HG02798 (cell line): ENCODE measurements around the gene RNF146.
"Not testable (repeated sequence)": the region's sequence is repeated elsewhere in the genome, so short reads cannot be mapped to it uniquely, and the experiment has no call there.

ENCODE experiments used
- ATAC-seq: cut with Tn5 transposase; IDR thresholded peaks from one replicate; pipeline ENCODE4 v1.9.1; 2021; ENCODE audit warnings: mild to moderate bottlenecking; ENCODE audit not compliant: unreplicated experiment, poor library complexity

RNF146 gene

DNA sequence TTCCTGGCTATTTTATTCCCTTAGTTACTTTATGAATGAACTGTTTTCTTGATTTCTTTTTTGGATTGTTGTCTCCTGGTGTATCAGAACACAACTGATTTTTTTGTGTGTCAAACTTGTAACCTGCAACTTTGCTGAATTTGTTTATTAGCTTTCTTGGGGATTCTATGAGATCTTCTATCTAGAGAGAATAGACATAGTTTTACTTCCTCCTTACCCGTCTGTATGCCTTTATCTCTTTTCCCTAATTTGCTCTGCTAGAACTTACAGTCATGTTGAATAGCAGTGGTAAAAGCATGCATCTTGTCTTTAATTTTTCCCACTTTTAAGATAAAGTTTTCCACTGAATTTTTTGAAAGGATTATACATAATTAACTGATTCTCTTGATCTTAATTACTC, 13.2 kb downstream of the RNF146 start:
- ATAC-seq = no peak

DNA sequence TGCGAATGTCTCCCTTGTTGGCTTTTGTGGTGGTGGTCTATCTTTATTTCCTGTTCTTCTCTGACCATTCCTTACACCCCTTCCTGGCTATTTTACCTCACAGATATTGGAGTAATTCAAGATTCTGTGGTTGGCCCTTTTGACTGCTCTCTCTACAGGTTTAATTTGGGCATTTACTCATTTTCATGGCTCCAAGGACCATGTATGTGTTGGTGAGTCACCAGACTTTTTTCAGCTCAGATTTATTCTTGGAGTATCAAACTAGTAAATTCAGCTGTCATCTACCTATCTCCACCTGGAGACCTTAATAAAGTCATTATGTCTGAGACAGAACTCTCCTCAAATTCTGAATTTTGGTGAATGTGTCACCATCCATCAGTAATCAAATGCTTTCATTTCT, 15.5 kb downstream of the RNF146 start:
- ATAC-seq = no peak

DNA sequence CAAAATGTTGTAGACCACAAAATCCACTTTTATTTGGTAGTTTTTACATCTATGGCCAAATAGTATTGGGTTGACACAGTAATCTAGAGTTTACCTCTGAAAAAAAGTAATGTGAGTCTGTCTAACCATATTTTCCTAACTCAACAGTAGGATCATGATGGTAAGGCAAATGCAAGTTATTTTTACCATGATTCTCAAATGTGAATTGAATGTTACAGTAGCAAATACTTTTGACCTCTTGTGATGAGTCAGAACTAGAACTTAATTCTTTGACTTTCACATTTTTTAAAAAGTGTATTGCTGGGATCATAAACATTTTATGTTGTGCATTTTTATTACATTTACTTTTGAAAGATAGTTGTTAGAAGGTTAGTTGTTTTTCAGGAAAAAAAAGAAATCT, 22.0 kb downstream of the RNF146 start:
- no peak for ATAC-seq

DNA sequence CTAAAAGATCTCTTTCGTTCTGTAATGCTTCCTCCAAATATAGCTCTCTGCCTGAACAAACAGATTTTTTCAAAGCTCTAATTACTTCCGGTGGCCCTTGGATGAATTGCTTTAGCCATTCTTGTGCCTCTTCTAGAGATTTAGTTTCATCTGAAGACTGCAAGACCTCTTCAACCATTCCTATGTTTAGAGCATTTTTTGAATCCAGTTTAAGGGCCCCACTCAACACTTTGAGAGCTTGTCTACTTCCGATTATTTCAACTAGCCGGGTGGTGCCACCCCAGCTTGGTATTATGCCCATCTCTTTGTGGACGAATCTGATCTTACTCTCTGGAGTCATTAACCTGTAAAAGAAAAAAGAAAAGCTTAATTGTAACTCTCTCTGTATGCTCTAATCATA, 23.3 kb downstream of the RNF146 start:
- ATAC-seq = no peak

DNA sequence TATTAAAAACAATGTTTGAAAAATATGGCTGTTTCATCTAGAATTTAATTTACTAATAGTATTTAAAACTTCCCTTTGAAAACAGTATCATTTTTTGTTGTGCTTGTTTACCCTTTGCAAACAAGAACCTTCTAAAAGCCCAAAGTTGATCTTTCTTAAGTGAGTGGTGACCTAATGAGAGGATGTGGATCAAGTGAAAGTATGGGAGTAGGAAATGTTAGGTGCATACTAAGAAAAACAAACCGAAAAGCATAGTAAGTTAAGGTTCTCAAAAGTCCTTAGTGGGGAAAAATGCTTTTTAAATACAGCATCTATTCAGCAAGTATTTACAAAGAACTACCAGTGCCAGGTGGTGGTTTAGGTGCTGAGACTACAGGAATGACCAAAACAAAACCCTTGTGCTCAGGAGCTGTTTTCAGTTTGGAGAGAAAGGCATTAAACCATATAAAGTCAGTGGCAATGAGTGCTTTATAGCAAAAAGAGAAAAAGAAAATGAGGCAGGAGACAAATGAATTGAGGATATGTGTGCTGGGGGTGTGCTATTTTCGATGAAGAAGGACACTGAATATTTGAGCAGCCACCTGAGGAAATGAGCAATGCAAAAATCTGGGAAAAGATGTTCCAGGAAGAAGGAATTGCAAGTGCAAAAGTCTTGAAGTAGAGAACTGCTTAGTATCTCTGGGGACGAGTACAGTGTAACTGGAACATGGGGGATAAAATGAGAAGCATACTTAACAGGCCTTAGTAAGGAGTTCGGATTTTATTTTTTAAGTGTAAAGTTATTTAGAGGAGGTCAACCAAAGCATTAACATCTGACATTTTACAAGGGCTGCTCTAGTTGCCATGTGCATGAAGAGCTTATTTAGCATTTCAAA, 24.0 kb downstream of the RNF146 start:
- peak; percentile 40 for ATAC-seq

DNA sequence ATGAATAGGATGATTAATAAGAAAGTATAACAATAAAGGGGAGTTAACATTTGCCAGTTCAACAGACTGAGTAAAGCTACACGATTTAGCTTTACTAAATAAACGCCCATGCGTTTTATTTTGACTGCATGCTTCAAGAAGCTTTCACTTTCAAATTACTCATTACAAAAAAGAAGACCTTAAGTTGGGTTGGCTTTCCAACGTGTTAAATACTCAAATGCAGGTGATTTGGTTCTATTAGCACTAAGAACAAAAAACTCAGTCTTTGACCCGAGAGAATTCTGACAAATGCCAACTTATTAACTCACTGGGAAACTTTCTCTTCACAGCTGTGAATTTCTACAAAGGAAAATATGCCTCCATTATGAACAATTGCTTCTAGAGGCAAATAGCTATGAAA, 24.8 kb downstream of the RNF146 start:
- peak; percentile 84 for ATAC-seq

DNA sequence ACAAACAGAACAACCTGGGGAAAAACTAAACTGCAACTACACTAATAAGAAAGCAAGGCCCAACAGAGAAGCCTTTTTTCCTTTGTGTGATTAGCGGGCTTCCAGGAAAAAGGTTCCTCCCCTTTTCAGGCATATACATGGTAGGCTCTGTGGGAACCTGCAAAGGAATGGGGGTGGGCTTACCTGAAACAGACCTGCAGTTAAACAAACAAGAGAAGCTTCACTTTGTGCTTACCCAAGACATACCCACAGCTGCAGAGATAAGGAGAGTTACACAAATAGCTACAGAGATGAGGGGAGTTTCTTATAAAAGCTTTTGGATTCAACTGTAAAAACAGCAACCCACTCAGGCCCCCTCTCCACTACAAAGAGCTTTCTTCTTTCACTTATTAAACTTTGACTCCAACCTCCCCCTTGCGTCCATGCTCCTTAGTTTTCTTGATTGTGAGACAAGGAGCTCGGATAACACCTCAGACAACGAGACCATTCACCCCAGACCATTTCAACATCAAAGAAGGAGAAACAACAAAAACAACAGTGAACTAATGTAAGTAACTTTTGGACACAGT, 30.9 kb downstream of the RNF146 start:
- ATAC-seq = no peak

DNA sequence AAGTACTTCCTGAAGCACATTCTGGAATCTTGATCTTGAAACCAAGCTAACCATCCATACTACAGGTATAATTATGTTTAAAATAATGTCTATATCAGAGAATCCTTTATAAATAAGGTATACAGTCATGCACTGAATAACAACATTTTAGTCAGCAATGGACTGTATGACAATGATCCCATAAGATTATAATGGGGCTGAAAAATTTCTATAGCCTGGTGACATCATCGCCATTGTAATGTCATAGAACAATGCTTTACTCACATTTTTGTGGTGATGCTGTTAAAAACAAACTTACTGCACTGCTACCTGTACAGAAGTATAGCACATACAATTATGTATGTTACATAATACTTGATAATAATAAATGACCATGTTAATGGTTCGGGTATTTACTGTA, 31.8 kb downstream of the RNF146 start:
- ATAC-seq = no peak

DNA sequence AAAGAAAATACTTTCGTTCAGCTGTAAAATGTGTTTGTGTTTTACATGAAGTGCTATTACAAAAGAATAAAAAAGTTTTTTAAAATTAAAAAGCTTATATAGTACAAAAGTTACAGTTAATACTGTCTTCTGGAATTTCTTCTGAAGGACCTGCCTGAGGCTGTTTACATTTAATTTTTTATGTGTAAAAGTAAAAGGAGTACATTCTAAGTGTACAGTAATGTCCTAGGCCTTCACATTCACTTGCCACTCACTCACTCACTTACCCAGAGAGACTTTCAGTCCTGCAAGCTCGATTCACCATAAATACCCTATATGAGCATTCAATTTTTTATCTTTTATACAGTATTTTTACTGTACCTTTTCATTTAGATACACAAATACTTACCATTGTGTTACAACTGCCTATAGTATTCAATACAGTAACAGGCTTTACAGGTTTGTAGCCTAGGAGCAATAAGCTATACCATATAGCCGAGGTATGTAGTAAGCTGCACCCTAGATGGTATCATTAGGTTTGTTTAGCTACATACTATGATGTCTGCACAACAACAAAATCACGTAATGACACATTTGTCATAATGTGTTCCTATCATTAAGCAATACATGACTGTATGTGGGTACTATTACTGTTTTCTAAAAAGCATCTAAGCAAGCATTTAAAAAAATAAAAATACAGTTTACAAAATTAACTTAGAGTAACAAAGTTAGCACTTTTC, 33.0 kb downstream of the RNF146 start:
- no peak for ATAC-seq

DNA sequence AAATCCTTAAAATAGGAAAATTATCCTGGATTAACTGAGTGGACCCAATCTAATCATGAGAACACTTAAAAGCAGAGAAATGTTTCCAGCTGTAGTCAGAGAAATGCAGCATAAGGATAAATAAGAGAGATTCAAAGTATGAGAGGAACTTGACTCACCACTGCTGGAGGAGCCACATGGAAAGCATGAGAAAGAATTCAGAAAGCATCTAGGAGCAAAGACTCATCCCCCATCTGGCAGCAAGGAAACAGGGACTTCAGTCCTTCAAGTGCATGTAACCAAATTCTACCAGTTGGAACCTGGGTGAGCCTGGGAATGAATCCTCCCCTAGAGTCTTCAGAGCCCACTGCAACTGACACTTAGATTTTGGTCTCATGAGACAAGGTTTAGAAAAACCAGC, 33.7 kb downstream of the RNF146 start:
- no peak for ATAC-seq

DNA sequence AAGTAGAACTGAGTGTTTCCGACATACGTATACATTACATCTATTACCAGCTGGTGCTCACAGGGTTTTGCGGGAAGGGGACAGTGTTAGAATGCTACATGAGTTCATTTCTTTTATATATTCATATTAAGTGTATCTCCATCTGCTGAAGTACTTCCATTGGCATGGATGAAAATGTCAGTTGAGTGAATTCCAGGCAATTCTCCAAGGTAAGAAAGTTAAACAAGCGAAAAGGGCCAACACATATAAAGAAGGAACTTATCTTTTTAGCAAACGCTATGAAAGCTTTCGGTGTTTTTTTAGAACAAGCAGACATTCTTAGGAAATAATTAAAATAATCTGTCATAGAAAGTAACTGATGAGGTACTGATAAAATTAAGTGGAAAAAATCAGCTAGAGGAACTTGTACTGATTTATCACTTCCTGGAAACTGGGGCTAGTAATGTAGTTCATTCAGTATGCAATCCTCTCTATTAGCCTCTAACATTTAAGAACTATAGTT, 34.6 kb downstream of the RNF146 start:
- no peak for ATAC-seq

DNA sequence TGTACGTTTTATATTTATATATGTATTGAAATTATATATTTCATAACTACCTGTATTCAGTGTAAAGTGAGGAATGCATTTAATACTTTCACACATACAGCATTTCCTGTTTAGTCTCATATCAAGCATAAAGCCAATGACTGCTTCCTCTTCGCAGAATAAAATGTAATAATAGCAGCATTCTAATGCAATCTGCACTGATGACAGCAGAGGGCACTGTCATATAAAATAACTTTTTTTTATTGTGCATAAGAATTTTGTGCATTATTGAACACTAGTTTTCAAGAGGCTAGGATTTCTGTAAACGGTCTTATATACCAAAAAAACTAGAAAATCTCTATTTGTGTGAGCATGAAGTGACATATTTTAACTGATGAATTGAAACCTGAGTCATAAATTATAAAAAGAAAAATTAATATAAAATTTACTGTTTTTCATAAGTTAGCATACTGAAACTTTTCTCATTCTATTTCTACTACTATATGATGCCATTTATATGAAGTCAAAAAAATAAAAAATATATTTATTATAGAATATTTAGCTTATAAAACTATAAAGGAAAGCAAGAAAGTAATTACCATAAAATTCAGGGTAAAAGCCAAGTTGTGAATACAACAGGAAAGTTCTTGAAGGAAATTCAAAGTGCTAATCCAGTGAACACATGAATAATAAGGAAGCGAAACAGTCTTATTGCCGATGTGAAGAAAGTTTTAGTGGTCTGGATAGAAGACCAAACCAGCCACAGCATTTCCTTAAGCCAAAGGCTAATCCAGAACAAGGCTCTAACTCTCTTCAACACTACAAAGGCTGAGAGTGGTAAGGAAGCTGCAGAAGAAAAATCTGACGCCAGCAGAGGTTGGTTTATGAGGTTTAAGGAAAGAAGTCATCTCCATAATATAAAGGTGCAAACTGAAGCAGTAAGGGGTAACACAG, 36.3 kb downstream of the RNF146 start:
- ATAC-seq = peak; percentile 68

DNA sequence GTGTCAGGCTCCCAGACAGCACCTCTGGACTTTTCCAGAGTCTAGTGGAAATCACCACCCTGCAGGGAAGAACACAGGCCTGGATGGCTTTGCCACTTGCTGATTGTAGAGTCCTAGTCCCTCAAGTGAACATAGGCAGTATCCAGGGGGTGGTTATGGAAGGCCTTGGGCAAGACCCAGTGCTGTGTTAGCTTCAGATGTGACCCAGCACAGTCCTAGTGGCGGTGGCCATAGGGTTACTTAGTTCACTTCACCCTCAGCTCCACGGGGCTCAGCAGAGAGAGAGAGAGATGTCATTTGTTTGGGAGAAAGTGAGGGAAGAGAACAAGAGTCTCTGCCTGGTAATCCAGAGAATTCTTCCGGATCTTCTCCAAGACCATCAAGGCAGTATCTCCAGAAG, 37.3 kb downstream of the RNF146 start:
- no peak for ATAC-seq

DNA sequence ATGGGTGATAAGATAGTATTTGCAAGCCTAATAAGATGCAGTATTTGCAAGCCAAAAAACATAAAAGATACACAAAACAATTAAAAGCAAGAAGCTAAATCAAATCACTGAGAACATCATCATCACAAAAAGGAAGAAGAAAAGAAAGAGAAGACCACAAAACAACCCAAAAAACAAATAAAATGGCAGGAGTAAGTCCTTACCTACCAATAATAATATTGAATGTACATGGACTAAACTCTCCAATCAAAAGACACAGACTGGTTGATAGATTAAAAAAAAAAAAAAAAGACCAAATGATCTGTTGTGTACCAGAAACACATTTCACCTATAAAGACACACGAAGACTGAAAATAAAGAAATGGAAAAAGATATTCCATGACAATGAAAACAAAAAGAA, 39.1 kb downstream of the RNF146 start:
- ATAC-seq = no peak

DNA sequence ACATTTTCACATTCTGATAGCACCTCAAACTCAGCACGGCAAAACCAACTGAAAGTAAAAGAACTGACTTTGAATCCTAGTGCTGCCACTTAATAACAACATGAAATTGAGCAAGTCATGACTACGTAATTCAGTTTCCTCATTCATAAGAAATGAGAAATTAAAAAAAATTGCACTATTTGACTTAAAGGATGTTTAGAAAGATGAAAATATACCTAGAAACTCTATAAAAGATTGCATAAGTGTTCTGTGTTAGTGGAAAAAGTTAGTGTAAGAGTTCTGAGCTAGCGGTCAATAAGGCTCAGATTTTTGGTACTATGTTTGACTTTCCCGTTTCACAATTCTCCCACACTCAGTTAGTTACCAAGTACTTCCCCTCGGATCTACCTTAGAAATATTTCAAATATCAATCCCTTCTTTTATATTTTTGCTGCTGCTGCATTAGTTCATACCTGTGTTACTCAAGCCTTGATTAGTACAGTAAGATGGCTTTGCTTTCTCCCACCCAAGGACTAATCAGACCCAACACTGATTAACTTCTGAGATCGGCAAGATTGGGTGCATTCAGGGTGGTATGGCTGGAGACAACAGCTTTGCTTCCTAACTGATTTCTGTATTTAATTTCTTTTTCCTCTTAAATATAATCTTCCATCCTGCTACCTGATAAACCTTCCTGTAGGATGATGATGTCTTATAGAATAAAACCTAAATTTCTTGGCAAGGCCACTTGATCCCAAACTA, 50.9 kb downstream of the RNF146 start:
- ATAC-seq = no peak

DNA sequence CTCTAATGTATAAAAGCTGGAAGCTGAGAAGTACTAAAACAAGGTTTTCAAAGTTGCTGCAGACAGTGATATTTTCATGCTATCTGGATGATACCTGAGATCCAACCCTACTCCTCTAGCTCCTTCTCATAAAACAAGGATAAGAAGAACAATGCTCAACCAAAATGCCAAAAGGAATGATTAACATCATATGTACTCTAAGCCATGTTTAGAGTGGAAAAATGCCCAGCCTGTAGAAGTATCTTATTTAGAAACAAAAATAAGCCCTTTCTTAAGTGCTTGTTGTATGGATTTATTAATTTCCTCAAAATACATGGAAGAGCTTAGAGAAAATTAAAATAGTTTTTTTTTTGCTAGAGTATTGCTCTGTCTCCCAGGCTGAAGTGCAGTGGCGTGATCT, 53.0 kb downstream of the RNF146 start:
- no peak for ATAC-seq

DNA sequence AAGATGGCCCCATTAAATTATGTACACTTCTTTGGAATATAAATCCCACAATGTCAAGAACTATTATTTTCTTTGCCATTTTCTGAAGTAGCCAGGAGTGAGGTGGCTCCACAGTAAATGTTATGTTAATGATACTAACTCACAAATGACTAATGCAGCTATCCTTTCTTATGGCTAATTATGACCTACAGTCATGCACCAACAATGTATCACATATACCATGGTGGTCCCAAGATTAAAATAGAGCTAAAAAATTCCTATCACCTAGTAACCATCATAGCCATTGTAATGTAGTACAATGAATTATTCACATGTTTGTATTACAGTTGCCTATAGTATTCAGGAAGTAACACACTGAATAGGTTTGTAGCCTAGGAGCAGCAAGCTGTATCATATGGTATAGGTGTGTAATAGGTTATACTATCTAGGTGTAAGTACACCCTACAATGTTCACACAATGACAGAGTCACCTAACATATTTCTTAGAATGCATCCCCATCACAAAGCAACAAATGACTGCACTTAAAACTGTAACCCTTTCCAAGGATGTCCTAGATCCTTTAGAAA, 61.5 kb downstream of the RNF146 start:
- no peak for ATAC-seq

DNA sequence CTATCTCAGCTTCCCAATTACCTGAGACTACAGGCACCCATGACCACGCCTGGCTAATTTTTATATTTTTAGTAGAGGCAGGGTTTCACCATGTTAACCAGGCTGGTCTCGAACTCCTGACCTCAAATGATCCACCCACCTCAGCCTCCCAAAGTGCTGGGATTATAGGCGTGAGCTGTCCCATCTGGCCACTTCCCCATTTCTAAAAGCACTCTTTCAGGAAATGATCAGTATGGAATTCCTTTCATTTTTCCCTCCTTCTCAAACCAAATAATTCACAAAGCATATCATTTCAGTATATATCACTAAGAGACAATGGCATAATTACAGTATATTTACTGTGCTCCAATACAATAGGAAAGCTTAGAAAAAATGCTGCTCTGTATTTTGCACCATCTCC, 64.6 kb downstream of the RNF146 start:
- ATAC-seq = not testable (repeated sequence)

DNA sequence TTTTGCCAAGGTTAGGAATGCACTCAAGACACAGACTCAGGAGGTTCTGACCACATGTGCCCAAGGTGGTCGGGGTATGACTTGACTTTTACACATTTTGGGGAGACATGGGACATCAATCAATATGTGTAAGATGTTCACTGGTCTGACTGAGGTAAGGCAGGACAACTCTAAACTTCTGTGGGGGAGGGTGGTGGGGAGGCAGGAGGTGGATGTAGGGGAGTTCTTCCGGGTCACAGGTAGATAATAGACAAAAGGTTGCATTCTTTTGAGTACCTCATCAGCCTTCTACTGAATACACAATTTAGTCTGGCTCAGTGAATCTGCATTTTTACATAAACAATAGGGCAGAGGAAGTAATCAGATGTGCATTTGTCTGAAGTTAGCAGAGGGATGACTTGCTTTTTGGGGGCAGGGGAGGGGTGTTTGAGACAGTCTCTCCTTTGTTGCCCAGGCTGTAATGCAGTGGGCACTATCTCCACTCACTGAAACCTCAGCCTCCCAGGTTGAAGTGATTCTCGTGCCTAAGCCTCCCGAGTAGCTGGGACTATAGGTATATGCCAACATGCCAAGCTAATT, 65.8 kb downstream of the RNF146 start:
- no peak for ATAC-seq
